Astrocyte of the hippocampus (primary cell): Measurements from ENCODE around the gene THAP7.
"Not testable (repeated sequence)": the region's sequence is repeated elsewhere in the genome, so short reads cannot be mapped to it uniquely, and the experiment has no call there.

Experiments
- DNase-seq: peaks from one replicate; pipeline ENCODE4 v3.0.0; 2011; ENCODE audit warnings: low read depth, low spot score

THAP7 gene

DNA sequence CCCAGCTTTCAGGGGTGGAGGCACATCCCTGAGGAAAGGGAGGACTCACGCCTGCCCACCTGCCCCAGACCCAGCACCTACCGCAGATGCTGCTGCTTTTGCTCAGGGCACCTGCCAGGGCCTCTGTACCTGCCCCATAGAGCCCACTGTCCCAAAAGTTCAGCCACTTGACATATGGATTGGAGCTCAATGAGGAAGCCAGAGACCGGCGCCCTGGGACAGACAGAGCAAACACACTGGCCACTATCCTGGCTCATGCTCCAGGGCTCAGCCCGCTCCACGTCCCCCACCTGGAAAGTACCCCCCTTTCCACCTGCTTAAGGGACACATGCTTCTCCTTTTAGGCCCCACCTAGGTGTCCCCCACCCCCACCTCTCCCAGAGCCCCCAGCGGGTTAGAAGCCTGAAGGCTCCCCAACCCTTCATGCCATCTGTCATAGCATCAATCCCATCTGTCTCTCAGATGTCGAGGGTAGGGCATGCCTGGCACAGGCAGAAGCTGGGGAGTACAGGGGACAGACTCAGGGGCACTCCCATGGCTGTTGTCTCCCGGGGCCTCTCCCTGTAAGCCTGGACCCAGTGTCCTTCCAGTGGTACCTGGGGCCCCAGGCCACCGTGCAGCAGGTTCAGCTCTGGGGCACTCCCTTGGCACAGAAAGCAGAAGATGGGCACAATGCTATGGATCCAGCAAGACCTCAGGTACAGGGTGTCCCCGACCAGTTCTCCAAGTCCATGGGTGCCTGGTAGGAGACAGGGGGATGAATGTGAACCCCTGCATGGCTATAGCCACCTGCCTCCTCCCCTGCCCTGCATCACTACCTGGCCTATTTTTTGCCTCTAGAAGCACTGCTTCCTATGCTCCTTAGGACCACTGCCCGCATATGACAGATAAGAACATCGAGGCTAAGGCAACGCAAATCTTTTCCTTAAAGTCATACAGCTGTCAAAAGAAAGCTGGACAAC, 10.8 kb upstream of the THAP7 start:
- DNase-seq, result no peak

GRCh38 chr22:21010426-21011113, 8.7 kb upstream of the THAP7 start:
- DNase-seq, result no peak

DNA sequence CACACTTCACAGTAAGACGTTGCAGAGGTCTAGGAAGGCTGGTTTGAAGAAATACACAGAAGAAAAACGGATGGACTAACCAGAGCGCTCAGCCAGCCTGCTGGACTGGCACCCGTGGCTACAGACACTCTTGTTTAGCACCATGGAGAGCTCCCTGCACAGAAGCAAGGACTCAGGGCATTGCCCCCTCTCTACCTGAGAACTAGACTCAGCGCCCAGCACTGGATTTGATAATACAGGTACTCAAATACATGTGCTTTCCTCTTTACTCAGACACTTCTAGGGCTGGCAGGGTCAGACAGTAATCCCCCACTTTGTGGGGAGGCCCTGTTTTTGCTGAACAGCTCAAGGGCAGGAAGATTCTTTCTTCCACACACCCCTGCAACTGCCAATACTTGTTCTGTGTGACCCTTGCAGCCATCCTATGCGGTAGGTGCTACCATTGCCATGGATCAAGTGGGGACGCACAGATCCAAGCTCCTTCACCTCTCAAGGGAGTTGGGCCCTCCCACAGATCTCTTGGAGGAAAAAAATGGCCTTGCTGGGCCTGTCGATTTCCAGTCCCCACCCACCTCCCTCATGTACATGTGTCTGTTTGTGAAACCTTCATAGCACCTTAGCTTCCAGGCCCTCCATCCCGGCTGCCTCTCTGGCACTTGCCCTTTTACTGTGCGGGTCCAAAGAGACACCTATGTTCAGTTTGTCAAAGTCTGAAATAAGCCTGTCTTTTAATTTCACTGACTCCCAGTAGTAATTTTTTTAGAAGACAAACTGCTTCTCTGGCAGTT, 7.9 kb upstream of the THAP7 start:
- peak; percentile 84 for DNase-seq

DNA sequence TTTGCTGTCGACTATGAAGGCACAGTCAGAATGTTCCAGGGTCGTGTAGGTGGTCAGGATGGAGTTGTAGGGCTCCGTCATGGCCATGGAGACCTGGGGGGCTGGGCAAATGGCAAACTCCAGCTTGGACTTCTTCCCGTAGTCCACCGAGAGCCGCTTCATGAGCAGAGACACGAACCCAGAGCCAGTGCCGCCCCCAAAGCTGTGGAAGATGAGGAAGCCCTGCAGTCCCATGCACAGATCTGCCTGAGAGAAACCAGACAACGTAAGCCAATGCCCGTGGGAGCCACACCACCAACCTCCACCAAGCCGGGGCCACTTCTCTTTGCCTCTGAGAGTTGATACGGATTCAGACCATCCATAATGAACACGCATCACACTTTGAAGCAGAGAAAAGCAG, 7.3 kb upstream of the THAP7 start:
- not testable (repeated sequence) for DNase-seq

DNA sequence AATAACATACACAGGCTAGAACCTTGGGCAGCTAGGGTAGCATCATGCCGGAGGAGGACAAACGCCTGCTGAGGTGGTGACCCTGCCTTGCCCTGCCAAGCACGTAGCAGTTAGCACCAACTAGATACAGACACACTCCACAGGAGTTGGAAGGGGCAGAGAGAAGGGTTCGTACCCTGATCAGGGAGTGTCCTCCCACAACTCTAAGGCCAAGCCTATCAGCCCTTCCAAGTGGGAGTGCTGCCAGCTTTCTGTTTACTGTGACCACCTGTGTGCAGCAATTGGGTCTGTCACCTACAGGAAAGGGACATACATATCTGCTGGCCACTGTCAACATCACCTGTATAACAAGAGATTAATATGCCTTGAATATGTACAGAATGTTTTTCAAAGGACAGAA, 1.9 kb upstream of the THAP7 start:
- no peak for DNase-seq

- DNase-seq, result no peak
Measured at GRCh38 chr22:21000987-21001600, 824 bp downstream of the THAP7 start.

- no peak for DNase-seq
Measured at GRCh38 chr22:21000207-21000986, 1.5 kb downstream of the THAP7 start.

- DNase-seq, result no peak
Measured at GRCh38 chr22:20999350-21000206, 2.3 kb downstream of the THAP7 start.

DNA sequence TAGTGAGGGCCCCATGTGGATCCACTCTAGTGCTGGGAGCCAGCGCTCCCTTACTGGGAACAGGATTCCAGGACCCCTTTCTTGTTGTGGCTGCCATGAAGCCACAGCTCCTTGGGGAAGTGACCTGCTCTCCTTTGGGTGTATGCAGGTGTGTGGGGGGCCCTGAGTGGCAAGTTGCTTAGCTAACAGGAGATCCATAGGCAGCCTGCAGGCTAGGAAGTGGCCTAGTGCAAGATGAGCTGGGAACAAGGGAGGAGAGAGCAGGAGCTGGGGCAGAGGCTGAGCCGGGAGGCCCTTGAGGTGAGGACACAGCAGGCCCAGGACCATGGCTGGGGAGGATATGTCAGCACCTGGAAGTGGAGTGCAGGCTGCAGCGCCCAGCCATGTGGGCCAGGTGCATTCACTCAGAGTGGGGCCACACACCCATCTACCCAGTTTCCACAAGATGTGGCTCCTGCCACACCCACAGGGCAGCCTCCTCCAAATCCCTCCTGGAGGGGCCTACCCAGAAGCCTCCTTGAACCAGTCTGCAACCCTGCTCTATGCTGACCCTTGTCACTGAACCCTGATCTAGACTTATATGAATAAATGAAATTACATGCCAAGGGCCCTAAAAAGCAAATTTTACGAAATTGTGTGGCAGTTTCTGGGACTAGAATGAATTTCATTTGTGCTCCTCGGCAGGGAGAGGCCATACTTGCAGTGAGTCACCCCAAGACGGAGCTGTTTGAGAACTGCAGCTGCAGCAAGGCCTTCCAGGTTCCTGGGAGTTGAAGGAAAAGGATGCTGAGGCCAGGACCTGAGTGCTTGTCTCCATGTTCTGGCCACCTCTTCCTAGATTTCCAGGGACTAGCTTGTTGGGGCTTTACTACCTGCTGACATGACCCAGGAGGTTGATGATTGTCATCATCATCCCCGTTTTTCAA, 3.2 kb downstream of the THAP7 start:
- no peak for DNase-seq

DNA sequence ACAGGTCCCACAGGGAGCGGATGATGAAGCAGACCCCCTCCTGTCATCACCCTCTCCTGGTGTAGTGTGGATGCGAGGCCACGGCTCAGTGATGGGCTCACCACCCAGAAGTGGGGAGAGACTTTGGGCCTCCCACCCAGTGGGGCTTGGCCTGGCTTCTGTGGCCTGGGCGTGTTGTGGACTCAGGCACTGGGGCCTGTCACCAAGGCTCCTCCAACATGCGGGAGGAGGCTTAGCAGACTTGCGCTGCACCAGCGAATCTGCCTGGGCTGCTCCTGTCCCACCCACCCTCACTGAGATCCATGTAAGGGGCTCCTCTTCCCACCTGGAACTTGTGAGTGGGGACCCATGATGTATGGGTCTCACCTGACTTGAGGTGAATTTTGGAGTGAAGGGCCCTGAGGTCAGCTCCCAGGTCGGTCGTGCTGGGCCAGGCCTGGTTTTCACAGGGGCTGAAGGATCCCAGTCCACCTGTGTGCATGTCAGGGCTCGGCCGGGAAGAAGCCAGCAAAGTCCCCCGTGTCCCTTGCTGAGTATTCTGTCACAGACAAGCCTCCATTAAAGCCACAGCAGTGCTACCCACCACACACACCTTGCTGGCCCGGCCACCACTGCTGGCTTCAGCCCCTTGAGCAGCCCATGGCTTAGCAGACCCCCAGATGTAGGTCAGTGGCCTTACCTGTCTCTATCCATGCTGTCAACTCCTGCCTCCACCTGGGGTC, 4.2 kb downstream of the THAP7 start:
- no peak for DNase-seq

DNA sequence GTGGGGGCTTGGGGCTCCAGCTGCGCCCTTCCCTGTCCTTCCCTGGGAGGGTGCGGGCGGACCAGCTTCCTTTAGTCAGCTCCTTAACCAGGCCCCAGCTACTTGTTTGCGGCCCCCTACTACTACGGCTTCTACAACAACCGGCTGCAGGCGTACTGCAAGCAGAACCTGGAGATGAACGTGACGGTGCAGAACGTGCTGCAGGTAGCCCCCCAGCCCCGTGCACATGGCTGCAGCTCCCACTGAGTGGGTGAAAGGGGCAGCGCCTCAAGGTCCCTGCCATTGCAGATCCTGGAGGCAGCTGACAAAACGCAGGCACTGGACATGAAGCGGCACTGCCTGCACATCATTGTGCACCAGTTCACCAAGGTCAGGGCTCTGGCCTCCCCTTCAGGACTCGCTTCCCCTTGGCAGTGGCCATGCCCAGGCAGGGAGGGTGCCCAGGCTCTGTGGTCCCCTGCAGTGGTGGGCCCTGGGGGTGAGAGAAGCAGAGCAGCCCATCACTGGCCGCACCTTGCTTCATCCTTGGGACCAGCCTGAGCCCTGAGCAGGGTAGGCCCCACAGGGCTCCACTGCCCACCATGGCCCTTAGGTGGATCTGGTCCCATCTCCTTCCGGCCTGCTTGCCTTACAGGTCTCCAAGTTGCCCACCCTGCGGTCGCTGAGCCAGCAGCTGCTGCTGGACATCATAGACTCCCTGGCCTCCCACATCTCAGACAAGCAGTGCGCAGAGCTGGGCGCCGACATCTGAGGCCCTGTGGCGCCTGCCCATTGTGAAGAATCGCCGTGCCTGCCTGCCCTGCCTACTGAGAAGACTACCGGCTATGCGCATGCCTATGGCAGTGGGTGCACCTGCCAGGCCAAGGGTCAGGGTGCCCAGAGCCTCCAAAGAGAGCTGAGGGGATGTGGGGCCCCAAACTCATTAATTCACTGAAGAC, 5.1 kb downstream of the THAP7 start:
- no peak for DNase-seq

DNA sequence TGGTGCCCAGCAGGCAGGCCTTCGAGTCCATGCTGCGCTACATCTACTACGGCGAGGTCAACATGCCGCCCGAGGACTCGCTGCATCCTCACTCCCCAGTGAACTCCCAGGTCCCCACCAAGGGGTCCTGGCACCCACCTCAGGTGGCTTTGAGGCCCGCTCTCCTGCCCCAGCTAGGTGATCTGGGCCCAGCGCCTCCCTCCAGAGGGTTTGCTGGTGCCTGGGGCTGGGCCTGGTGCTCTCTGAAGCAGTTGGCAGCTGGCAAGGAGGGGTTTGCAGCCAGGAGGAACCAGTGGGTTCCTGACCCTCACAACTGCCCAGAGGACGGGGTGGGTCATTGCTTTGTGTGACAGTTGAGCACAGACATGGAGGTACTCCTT, 5.9 kb downstream of the THAP7 start:
- no peak for DNase-seq

- no peak for DNase-seq
Measured at GRCh38 chr22:20995329-20996030, 6.4 kb downstream of the THAP7 start.

- DNase-seq, result no peak
Measured at GRCh38 chr22:20994902-20995241, 7.0 kb downstream of the THAP7 start.

DNA sequence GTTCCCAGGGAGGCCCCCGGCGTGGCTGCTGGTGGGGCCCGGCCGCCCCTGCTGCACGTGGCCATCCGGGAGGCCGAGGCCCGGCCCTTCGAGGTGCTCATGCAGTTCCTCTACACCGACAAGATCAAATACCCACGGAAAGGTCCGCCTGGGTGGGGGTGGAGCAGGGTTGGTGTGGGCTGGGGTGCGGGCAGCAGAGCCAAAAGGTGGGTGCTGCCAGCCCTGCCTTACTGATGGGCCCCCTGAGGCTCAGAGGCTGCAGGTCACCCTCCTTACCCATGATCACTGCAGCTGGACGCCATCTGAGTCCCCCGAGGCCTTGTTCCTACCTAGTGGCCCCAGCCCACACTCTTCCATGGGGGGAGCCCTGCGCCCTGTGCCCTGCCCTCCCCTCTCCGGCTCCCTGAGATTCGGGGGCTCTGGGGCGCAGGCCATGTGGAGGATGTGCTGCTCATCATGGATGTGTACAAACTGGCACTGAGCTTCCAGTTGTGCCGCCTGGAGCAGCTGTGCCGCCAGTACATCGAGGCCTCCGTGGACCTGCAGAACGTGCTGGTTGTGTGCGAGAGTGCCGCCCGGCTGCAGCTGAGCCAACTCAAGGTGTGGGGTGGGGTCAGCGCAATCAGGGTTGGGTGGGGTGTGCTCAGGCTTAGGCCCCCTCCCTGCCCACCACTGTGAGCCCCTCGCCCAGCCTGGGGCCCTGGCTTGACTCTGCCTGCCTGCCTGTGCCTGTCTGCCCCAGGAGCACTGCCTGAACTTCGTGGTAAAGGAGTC, 7.6 kb downstream of the THAP7 start:
- no peak for DNase-seq
